Measurements from ENCODE around the gene CAPRIN1. TPM values are rescaled to one million over a fixed set of nuclear protein-coding genes. Genes with fewer than 3 reads are reported as not detected.

Gene CAPRIN1
- total RNA-seq, 1 experiment from 2014 or later: 188 TPM

DNA sequence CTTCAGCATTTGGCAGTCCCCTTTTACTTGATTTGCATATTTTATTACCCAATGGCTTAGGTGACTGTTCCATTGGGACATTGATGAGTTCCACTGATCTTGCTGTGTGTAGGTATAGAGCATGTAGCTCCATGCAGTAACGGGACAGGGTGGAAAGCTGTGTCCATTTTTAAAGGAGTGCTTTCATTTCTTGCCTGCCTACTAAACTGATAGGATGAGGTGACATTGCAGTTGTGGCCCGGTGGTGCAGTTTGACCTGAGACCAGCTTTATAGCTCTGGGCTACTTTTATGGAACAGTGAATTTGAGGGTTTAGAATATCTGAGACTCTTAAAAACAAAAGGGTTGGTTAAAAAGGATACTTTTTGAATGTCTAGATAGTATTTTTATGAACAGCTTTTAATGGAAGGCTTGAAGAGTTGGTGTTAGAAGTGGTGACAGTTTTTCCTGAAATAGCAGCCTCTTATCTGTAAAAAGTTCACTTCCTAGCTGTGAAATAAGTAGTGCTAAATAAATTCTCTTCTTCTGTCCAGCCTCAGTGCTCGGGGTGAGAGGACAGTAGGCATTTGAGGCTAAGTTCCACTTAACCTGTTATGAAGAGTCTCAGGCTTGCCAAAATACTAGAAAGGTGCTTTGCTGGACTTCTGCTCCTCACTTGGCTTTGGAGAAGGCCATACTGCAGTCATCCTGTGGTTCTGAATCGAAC lies 80.9 kb downstream of the CAPRIN1 start:
- DNase-seq (ENCODE audit: low spot score): no peak
- in situ Hi-C loops (cut with HindIII; ENCODE audit: low sequenced_read_pairs): no loop called here

DNA sequence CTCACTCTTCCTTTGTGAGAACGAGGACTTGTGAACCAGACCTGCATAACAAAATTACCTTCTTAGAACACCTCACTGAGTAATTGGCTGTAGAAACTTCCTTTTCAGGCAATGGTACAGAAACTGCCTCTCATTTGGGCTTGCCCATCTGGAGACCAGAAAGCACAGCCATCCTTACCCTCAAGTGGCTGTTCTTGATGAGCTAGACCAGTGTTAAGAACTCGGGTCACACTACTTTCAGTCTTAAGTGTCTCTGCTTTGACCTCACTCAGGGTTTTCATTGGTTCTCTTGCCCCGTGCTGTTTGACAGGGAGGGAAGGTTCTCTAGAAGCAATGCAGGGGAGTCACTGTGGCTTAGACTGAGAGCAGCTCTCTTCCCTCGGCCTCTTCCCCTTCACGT lies 83.2 kb downstream of the CAPRIN1 start:
- in situ Hi-C loops (cut with HindIII; ENCODE audit: low sequenced_read_pairs): no loop called here
- DNase-seq (ENCODE audit: low spot score): no peak

DNA sequence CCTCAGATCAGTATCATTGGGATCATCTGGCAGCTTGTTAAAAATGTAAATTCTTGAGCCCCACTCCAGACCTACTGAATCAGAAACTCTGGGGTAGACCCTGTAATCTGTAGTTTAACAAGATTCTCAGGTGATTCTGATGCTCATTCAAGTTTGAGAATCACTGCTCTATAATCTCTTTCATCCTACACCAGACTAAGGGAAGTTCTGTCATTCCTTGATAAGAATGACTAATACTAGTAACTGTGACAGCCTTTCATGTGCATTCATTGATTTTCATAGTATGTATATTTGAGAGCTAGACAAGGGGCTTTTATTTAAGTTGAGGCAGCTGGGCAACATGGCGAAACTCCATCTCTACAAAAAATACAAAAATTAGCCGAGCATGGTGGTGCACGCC lies 83.9 kb downstream of the CAPRIN1 start:
- DNase-seq (ENCODE audit: low spot score): no peak
- in situ Hi-C loops (cut with HindIII; ENCODE audit: low sequenced_read_pairs): no loop called here

DNA sequence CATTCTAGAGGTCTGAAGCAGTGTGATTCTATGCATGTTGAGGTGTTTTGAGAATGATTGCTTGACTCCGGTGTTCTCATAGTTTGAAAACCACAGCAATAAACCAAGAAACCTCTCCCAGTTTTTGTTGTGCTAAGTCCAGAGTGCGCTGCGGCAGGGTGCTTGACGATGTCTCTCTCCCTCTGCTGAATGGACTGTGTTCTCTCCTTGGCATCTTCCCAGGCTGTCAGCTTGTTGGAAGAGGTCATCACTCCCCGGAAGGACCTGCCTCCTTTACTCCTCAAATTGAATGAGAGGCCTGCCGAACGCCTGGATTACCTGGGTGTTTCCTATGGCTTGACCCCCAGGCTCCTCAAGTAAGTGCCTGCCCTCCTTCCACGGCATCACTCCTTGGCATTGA lies 84.9 kb downstream of the CAPRIN1 start:
- DNase-seq (ENCODE audit: low spot score): no peak
- in situ Hi-C loops (cut with HindIII; ENCODE audit: low sequenced_read_pairs): no loop called here

DNA sequence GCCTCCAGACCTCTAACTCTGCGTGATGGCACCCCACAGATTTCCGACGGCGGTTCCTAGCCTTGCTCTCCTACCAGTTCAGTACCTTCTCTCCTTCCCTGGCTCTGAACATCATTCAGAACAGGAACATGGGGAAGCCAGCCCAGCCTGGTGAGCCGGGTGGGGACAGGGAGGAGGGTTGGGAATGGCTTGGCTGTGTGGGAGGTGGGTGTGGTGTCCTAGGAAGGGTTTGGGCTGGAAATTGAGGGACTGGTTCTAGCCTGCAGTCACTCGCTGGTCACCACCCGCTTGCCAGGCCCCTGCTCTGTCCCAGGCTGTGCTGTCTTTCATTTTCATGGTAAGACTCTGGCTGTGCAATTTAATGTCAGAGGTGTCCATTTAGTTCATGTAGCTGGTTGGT lies 87.8 kb downstream of the CAPRIN1 start:
- in situ Hi-C loops (cut with HindIII; ENCODE audit: low sequenced_read_pairs): no loop called here
- DNase-seq (ENCODE audit: low spot score): no peak

DNA sequence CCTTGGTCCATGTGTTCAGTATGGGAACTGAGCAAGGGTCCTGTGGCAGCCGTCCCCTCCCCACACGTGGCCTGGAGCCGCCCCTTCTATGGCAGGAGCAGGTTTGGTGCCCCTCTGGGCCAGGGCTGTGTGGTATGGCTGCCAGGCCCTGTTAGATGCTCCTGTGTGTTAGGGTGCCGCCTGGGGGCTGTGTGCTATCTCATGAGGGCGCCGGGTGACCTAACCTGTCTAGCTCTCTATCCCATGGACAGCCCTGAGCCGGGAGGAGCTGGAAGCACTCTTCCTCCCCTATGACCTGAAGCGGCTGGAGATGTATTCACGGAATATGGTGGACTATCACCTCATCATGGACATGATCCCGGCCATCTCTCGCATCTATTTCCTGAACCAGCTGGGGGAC lies 88.6 kb downstream of the CAPRIN1 start:
- in situ Hi-C loops (cut with HindIII; ENCODE audit: low sequenced_read_pairs): no loop called here
- no peak for DNase-seq (ENCODE audit: low spot score)

DNA sequence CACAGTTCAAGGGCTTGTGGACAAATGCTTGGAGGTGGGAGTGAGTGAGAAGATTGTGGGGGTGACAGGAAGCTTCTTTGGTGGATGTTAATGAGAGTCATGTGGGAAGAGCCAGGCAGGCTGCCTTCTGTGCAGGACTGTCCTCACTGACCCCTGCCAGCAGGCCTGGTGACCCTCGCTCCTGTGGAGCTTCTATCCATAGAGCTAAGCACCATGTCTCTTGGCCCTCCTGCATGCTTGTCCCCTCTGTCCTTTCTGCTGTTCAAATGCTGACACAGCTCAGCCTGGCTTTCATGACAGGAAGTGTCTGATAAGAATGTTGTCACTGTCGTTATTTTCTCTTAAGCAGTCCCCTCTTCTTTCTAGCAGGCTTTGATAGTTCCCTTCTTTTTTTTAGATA lies 91.5 kb downstream of the CAPRIN1 start:
- in situ Hi-C loops (cut with HindIII; ENCODE audit: low sequenced_read_pairs): no loop called here
- no peak for DNase-seq (ENCODE audit: low spot score)

DNA sequence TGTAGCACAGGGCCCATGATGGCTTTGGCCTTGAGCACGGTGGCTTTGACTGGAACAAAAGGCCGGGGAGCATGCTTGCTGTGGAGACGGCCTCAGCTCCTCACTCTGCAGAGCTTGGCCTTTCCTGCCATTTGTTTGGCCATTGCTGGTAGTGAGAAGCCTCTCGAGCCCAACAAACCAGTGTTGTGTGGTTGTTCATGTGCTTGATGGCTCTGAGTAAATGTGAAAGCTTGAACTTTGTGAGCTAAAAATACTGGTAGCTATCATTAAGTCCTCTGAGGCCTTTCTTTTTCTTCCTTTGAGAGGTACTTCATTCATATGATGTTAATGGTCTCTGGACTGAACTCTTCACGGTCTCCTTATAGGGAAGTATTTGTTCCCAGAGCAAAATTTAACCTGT lies 93.5 kb downstream of the CAPRIN1 start:
- in situ Hi-C loops (cut with HindIII; ENCODE audit: low sequenced_read_pairs): no loop called here
- no peak for DNase-seq (ENCODE audit: low spot score)

DNA sequence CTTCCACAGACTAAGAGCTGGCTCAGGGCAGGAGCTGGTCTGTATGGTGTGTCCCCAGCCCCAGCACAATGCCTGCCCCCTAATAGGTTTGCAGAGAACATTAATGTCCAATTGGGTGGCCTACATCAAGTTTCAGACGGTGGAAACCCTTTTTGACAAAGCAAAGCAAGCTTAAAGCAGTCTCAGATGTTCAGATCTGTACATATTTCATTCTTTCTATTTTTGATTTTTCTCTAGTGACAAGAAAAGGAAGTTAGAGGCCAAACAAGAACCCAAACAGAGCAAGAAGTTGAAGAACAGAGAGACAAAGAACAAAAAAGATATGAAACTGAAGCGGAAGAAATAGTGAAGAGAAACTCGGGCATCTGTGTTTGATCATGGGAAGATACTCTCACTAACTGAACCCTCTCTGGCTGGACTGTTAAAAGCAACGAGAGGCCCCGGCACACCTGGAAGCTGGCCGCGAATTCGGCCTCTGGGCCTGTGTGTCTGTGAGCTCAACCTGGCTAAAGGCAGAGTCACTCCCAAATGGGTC lies 94.4 kb downstream of the CAPRIN1 start:
- in situ Hi-C loops (cut with HindIII; ENCODE audit: low sequenced_read_pairs): no loop called here
- DNase-seq (ENCODE audit: low spot score): no peak

DNA sequence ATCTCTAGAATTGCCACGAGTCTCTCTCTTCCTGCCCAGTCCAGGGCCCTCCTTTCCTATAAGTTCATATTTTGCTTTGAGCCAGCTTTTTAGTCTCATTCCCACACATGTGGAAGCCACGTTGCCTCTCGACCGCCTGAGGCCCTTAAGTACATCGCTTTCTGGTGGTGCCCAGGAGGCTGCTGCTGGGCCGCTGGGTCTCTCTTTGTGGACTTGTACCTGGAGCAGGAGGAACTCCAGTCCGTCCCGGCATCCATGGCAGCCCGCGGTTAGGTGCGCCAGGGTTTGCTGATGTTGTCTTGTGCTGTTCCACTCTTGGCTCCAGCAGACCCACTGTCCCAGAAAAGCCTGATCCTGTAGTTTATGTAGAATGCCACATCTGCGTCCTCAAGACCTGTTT lies 94.9 kb downstream of the CAPRIN1 start:
- in situ Hi-C loops (cut with HindIII; ENCODE audit: low sequenced_read_pairs): no loop called here

DNA sequence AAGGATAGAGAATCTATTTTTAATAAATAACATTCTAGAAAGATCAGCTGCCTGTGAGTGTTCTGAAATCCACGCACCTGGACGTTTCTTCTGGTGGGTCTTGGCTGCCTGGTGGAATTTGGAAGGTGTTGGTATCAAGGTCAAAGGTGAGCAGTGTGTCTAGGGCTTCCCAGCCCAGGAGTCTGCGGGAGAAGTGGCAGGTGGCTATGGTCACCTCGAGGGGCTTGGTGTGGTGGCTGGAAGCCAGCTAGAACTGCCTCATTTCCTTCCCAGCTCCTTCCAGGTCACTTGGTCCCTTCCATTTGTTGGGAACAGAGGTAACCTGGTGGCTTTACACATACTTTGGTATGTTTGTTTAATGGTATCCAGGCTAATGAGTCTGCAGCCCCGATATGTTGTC lies 95.3 kb downstream of the CAPRIN1 start:
- in situ Hi-C loops (cut with HindIII; ENCODE audit: low sequenced_read_pairs): no loop called here

More for the DNA sequence above, 94.9 kb downstream of the CAPRIN1 start:
- no peak for DNase-seq (ENCODE audit: low spot score)

DNA sequence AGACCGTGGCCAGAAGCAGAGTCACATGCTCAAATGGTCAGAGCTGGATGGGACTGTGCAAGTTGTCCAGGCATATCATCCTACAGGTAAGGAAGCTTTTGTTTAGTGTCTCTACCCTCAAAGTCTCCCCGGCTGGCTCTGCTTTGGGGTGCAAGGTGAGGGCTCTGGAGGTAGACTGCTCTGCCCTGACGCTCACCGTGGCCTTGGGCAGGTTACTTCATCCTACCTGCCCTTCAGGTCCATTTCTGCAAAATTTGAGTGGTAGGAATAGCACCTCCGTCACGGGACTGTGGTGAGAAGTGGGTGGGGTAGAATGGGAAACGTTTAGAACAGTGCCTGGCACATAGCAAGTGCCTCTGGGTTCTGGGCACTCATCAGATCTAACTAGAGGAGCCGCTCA lies 96.0 kb downstream of the CAPRIN1 start:
- in situ Hi-C loops (cut with HindIII; ENCODE audit: low sequenced_read_pairs): no loop called here
- DNase-seq (ENCODE audit: low spot score): no peak

More for the DNA sequence above, 95.3 kb downstream of the CAPRIN1 start:
- DNase-seq (ENCODE audit: low spot score): no peak

DNA sequence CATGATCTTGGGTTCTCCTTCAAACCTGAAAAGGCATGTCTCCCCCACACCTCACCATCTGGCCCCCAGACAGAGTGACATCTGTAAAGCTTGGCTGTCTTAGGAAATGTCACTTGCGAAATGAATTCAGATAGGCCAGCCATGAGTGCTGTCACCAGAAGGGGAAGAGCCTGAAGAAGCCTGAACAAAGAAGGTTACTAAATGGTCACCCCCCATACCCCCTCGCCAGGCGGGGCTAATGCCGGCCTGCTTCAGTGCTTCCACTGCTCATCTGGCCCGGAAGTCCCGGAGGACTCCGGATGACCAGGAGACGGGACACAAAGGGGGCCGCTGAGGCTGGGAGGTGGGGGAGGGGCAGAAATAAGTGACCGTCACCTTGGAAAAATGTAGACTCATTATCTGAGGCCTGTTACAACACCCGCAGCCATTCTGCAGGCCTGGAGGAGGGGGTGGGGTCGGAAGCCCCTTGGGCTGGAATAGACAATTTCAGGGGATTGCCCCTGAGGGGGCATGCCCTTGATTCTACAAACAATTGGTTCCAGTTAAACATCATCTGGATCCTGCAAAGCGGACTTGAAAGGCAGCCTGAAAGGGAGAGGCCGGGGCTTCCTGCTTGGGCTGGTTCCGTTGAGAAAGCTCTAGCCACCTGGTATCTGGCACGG lies 97.1 kb downstream of the CAPRIN1 start:
- no peak for DNase-seq (ENCODE audit: low spot score)
- in situ Hi-C loops (cut with HindIII; ENCODE audit: low sequenced_read_pairs): no loop called here

DNA sequence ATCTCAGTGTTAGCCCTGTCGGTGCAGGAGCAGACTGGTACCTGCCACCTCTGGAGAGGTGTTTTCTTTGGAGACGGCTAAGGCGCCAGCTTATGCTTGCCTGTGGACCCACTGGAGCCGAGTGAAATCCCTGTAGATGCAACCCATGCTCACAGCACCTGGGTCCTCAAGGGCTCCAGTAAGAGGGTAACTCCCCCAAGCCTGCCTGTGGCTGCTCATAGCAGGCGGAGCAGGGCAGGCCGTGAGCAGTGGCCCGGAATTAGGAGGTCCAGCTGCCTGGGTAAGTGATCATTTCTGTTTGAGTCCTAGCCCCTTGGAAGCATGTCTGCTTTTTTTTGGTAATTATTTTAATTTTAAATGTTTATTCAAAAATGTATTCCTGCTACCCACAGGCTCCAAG lies 97.7 kb downstream of the CAPRIN1 start:
- DNase-seq (ENCODE audit: low spot score): no peak
- in situ Hi-C loops (cut with HindIII; ENCODE audit: low sequenced_read_pairs): no loop called here

DNA sequence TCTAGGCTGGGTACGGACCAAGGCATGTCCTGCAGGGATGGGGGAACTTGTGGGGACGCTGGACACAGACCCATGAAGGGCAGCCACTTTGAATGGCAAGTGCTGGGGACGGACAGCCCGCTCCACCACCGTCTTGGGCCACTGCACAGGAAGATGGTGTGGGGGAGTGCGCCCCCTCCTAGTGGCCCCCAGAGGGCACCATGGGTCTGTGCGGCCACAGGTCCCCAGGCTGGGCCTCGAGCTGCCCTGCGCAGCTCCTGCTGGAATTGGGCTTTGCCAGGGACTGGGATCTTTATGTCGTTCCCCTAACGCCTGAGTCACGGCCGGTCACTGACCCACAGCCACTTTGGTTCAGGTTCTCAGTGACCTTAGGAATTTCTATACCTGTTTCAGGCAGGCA lies 98.3 kb downstream of the CAPRIN1 start:
- in situ Hi-C loops (cut with HindIII; ENCODE audit: low sequenced_read_pairs): no loop called here
- no peak for DNase-seq (ENCODE audit: low spot score)

DNA sequence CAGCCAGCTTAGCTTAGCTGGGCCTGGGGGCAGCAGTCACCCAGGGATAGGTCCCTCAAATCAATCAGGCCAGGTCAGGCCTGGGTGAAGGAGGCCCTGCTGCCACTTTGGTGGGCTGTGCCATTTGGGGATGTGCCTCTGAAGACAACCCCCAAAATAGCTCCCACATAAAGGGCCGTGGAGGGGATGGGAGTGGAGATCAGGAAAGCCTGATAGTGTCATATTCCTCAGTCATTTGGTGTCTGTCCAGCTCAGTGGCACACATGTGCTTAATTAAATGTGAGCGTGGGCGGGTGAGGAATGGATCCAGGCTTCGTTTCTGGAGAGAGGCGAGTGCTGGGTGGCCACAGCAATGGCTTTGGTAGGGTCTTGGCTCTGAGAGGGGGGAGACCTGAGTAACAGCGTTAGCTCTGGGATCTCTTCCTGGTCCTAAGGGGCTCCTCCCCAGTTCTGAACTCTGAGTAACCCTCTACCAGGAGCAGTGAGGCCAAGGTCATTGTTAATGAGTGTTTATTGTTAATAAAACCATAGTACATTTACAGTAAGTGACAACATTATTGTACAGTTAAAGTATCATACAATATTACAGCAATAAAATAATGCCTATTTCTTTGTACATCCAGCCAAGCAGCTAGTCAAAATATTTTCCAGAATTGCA lies 99.1 kb downstream of the CAPRIN1 start:
- no peak for DNase-seq (ENCODE audit: low spot score)
- in situ Hi-C loops (cut with HindIII; ENCODE audit: low sequenced_read_pairs): no loop called here

Other genes with a start within 250 kb of the CAPRIN1 start
- gene LMO2, start 159.7 kb upstream of the CAPRIN1 start, total RNA-seq (2014; rRNA removed; shearing (Covaris generic)): 0.18 TPM in 1 of 2 replicates, not detected in the other
- 83.1 and 87.9 TPM in 2 replicates for gene NAT10, start 53.9 kb downstream of the CAPRIN1 start, total RNA-seq (2014; rRNA removed; shearing (Covaris generic))